NB4 (cell line): ENCODE results near the gene ZFYVE1.

ENCODE experiments used
- CTCF ChIP-seq: IDR thresholded peaks from one replicate; pipeline ENCODE4 v1.5.1; 2012; ENCODE audit warnings: low read depth, low read length
- MAX ChIP-seq: IDR thresholded peaks from 2 replicates; pipeline ENCODE4 v1.6.1; 2011; ENCODE audit warnings: low read depth, low read length
- POLR2A ChIP-seq: IDR thresholded peaks from 2 replicates; pipeline ENCODE4 v1.6.1; 2011; ENCODE audit warnings: mild to moderate bottlenecking; ENCODE audit not compliant: insufficient read length; ENCODE audit errors: extremely low read depth

DNA sequence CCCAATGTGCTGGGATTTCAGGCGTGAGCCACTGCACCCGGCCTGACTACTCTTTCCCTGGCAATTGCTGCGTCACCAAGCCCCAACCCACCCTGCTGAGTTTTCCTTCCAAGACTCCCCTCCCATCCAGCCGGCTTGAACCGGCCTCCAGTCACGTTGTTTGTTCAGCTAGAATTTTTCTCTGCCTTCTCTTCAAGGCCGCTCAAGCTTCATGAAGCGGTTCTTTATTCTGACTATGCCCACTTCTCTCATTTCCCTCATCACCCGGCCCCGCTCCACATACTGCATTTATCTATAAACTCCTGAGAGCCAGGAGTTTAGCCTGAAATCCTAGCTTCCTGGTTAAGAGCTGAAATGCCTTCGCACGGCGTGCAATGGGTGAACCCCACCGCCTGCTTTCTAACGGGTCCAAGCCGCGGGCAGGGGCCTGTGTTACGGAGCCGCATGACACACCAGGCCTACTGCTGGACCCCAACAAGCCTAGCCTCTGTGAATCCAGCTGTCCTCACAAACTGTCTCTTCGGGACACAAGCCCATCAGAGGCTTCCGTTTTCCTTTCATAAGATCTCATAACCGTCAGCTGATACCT is 101.6 kb downstream of the ZFYVE1 start:
- no peak for TF ChIP-seq CTCF
- no peak for TF ChIP-seq POLR2A
- TF ChIP-seq MAX, result no peak
